Heart left ventricle (tissue), 16 donors: ENCODE data around the gene KLRG1. TPM values are rescaled to one million over a fixed set of nuclear protein-coding genes. Genes with fewer than 3 reads are reported as not detected.
A peak's percentile ranks its signal among the peaks of the same experiment; 100 is the strongest.

Experiments
- ATAC-seq, 4 donors: fragments of 200-7000 bp; cut with Tn5 transposase; one replicate each; pipeline ENCODE4 v1.9.1; 2020 to 2022; ENCODE audit warnings: moderate library complexity in 4 of 4, mild to moderate bottlenecking in 3 of 4, moderate number of reproducible peaks in 1 of 4
- DNase-seq, 5 donors: peaks; one replicate each; pipeline ENCODE4 v3.0.0-alpha.2; 2020
- H3K27ac ChIP-seq, 12 donors: fragments of 200-600 bp; sonication (generic) in 4 of 12; one replicate each; pipeline versions ENCODE4 v1.5.0 to v1.8.0; 2016 to 2022; ENCODE audit warnings: mild to moderate bottlenecking in 2 of 12
- H3K27me3 ChIP-seq, 9 donors: fragments of 200-600 bp; sonication (generic) in 2 of 9; one replicate each; pipeline versions ENCODE4 v1.5.1 to v1.8.0; 2016 to 2022; ENCODE audit warnings: mild to moderate bottlenecking in 3 of 9
- H3K36me3 ChIP-seq, 9 donors: fragments of 200-600 bp; sonication (generic) in 2 of 9; one replicate each; pipeline versions ENCODE4 v1.5.0 to v1.8.0; 2018 to 2022; ENCODE audit warnings: mild to moderate bottlenecking in 2 of 9
- H3K4me1 ChIP-seq, 12 donors: fragments of 200-600 bp; sonication (generic) in 4 of 12; one replicate each; pipeline versions ENCODE4 v1.5.0 to v1.8.0; 2016 to 2022; ENCODE audit warnings: mild to moderate bottlenecking in 3 of 12
- H3K4me3 ChIP-seq, 12 donors: fragments of 200-600 bp; sonication (generic) in 4 of 12; one replicate each; pipeline versions ENCODE4 v1.5.0 to v1.8.0; 2017 to 2022; ENCODE audit warnings: mild to moderate bottlenecking in 9 of 12, moderate library complexity in 4 of 12
- H3K9me3 ChIP-seq, 12 donors: fragments of 200-600 bp; sonication (generic) in 4 of 12; one replicate each; pipeline versions ENCODE4 v1.5.0 to v1.8.0; 2016 to 2022; ENCODE audit warnings: mild to moderate bottlenecking in 1 of 12
- POLR2A ChIP-seq, 2 donors: fragments of 450-650 bp; IDR thresholded peaks; one replicate each; pipeline ENCODE4 v1.6.1; 2017; ENCODE audit warnings: antibody characterized with exemption in 2 of 2, mild to moderate bottlenecking in 2 of 2, moderate library complexity in 2 of 2
- WGBS, 4 donors: extraction: QIAGEN DNeasy Blood & Tissue Kit in 2 of 4; methylation state at CpG; one replicate each; pipeline versions ENCODE4 v1.1.5 to v1.1.7; 2013 to 2018; 5-methylcytosine and 5-hydroxymethylcytosine counted together
- intact Hi-C, 10 donors: fragments of 100-400 bp; cut with DNase I; formaldehyde crosslinking; loops; one replicate each; pipeline versions ENCODE4 v1.11.1 to v1.14.2; 2022
- polyA plus RNA-seq, 2 donors: library from polyadenylated mRNA; stranded (reverse); fragments of 200-250 nt; gene quantifications; one replicate each; pipeline ENCODE4 v1.2.3, GENCODE V29; 2013
- total RNA-seq, 9 donors: library from RNA; depleted of rRNA in 2 of 9; stranded (reverse); fragments of >200 nt in 2 of 9; fragmentation: NEBNext Ultra II Directional in 3 of 9; extraction: Animal tissue kit (Norgen Biotek cat#: 25700) in 3 of 9; gene quantifications; one replicate each; pipeline versions ENCODE4 v1.1.0 to v1.2.4, GENCODE V29; 2016 to 2023
- TF ChIP-seq, protein P1 (sequence below), 12 donors: fragments of 200-600 bp; sonication (generic) in 4 of 12; IDR thresholded peaks; one replicate each; pipeline versions ENCODE4 v1.5.0 to v1.8.0; 2018 to 2022; ENCODE audit warnings: antibody characterized with exemption in 12 of 12, mild to moderate bottlenecking in 5 of 12
- donor health status: ischemic (EF 13 %, LVEDD 7.1; RV severe dilation, severe dysfunction).
- donor health status: healthy with polysubstance abuse.
- donor health status: DM: no; HTN: yes; CAD: no.
- donor health status: DM: no; HTN: no; CAD: no.
- donor health status: ischemic (EF 25% LVEDD 6.9; RV normal size, moderate dysfunction).
- donor health status: ischemic (EF 25% LVEDD 5.7; RV mildly dilated, moderate dysfunction).
- donor health status: healthy.
- donor health status: DM: yes; HTN: yes; CAD: no.
- donor health status: ischemic (EF 35%, LVEDD 5.7; RV mildly dilated, moderate dysfunction).
- donor health status: nonischemic (EF 11% LVEDD 7.7; RV severe dilation, severe dysfunction).
- donor health status: DM: yes; HTN: yes; CAD: no.
- donor health status: PGD.
- donor health status: ischemic (EF 29% LVEDD 5.4; RV normal size, mild dysfunction).
- donor health status: nonischemic (EF 23%, LVEDD 6.1; RV moderate dilation, normal function).

KLRG1 gene
- total and polyA plus RNA-seq, 11 donors = 2.6 to 9.1 (median 4.1) TPM; not detected in 1

- Histone ChIP-seq H3K4me3 (no peak overlapping the region), H3K36me3 (no peaks in the 10 kb centered on the region), H3K4me1 (peaks cover 0 to 29% (median 3%) of the 10 kb centered on the region in 12 donors), H3K9me3 (peaks cover 0 to 9% (median 0%) of the 10 kb centered on the region in 12 donors), H3K27ac (peak overlapping the region in 2 of 12 donors; percentile 4 to 69), H3K27me3 (no peaks in the 10 kb centered on the region)
- WGBS, 4 donors = 82 to 86% (median 85%) methylated on average over 8 of the region's 8 CpGs
- intact Hi-C loops = loop anchor here in 5 of 10 donors (5.0 kb wide), 2 partner anchors 38 to 83 kb away; no protein-coding TSS in a partner anchor
- TF ChIP-seq, protein P1, sequence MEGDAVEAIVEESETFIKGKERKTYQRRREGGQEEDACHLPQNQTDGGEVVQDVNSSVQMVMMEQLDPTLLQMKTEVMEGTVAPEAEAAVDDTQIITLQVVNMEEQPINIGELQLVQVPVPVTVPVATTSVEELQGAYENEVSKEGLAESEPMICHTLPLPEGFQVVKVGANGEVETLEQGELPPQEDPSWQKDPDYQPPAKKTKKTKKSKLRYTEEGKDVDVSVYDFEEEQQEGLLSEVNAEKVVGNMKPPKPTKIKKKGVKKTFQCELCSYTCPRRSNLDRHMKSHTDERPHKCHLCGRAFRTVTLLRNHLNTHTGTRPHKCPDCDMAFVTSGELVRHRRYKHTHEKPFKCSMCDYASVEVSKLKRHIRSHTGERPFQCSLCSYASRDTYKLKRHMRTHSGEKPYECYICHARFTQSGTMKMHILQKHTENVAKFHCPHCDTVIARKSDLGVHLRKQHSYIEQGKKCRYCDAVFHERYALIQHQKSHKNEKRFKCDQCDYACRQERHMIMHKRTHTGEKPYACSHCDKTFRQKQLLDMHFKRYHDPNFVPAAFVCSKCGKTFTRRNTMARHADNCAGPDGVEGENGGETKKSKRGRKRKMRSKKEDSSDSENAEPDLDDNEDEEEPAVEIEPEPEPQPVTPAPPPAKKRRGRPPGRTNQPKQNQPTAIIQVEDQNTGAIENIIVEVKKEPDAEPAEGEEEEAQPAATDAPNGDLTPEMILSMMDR (IDR thresholded peaks at IDR 0.05) = no peak
- no peak for TF ChIP-seq POLR2A (IDR thresholded peaks at IDR 0.05)
- no peak for ATAC-seq
- DNase-seq = no peak
Observed at GRCh38 chr12:8953773-8954402, 35.5 kb upstream of the KLRG1 start.

GRCh38 chr12:8956073-8956472 is 33.3 kb upstream of the KLRG1 start:
- Histone ChIP-seq H3K9me3 (peaks cover 0 to 9% (median 0%) of the 10 kb centered on the region in 12 donors), H3K27me3 (no peaks in the 10 kb centered on the region), H3K27ac (no peak overlapping the region), H3K4me3 (no peak overlapping the region), H3K36me3 (no peaks in the 10 kb centered on the region), H3K4me1 (peaks cover 0 to 35% (median under 1%) of the 10 kb centered on the region in 12 donors)
- no peak for TF ChIP-seq POLR2A (IDR thresholded peaks at IDR 0.05)
- TF ChIP-seq, protein P1 (IDR thresholded peaks at IDR 0.05) = no peak
- ATAC-seq (no peak), DNase-seq (no peak)
- 95 to 98% (median 97%) methylated on average over 15 of the region's 15 CpGs for WGBS, 4 donors
- intact Hi-C loops = no loop called here

DNA sequence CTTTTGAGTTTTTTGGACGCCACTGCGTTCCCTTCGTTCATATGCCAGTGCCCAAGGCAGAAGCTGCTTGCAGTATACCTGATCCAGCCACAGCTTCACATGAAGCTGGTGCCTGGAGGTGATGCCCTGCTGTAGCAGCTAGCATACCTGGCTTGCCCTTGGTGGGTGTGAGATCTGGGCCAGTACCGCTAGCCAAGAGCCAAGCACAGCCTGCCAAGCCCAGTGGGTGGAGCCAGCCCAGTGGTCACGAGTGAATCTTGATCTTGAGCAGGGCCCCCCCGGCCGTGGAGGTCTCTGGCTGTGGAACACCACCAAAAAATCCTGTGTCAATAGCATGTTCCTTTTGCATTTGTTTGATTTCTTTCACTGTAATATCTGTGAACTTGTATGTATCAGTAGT is 32.6 kb upstream of the KLRG1 start:
- DNase-seq = no peak
- no peak overlapping the region for H3K4me3 ChIP-seq
- peaks cover 0 to 9% (median 0%) of the 10 kb centered on the region in 12 donors for H3K9me3 ChIP-seq
- H3K27ac ChIP-seq = no peak overlapping the region
- no peaks in the 10 kb centered on the region for H3K27me3 ChIP-seq
- 78 to 84% (median 79%) methylated on average over 6 to 7 of the region's 7 CpGs for WGBS, 4 donors
- no peak for TF ChIP-seq POLR2A (IDR thresholded peaks at IDR 0.05)
- TF ChIP-seq, protein P1 (IDR thresholded peaks at IDR 0.05) = no peak
- intact Hi-C loops = no loop called here
- peak in 1 of 4 donors; percentile 29 for ATAC-seq
- no peaks in the 10 kb centered on the region for H3K36me3 ChIP-seq
- peaks cover 0 to 28% (median 0%) of the 10 kb centered on the region in 12 donors for H3K4me1 ChIP-seq

DNA sequence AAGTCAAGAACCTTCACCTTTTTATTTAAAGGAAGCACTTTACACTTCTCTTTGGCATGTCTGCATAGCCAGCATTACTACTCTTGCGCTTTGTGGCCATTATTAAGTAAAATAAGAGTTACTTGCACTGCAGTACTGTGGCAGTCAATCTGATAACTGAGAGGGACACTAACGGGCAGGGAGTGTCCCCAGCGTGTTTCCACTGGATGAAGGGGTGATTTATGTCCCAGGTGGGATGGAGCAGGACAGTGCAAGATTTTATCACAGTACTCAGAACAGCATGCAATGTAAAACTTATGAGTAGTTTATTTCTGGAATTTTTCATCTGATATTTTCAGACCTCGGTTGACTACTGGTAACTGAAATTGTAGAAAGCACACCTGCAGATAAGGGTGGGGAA is 31.8 kb upstream of the KLRG1 start:
- TF ChIP-seq, protein P1 (IDR thresholded peaks at IDR 0.05) = no peak
- TF ChIP-seq POLR2A (IDR thresholded peaks at IDR 0.05) = no peak
- 68 to 84% (median 82%) methylated on average over 4 of the region's 4 CpGs for WGBS, 4 donors

More for the DNA sequence above, 31.8 kb upstream of the KLRG1 start:
- peaks cover 0 to 22% (median 0%) of the 10 kb centered on the region in 12 donors for H3K4me1 ChIP-seq
- intact Hi-C loops = no loop called here
- no peak for ATAC-seq
- H3K4me3 ChIP-seq = no peak overlapping the region
- no peak for DNase-seq
- no peaks in the 10 kb centered on the region for H3K27me3 ChIP-seq
- peaks cover 0 to 9% (median 0%) of the 10 kb centered on the region in 12 donors for H3K9me3 ChIP-seq
- no peak overlapping the region for H3K27ac ChIP-seq
- H3K36me3 ChIP-seq = no peaks in the 10 kb centered on the region
